H9 (cell line): ENCODE results near the gene TRABD. TPM values are rescaled to one million over a fixed set of nuclear protein-coding genes. Genes with fewer than 3 reads are reported as not detected.

Source experiments
- DNase-seq: peaks from one replicate; pipeline ENCODE4 v3.0.0-alpha.2; 2017
- H2AFZ ChIP-seq: one replicate; pipeline ENCODE4 v1.6.1; 2013; ENCODE audit warnings: mild to moderate bottlenecking, low read length, control low read depth, moderate library complexity
- H2AK5ac ChIP-seq: 2 replicates; pipeline ENCODE4 v1.6.1; 2013; ENCODE audit warnings: low read length, control low read depth, mixed read lengths; ENCODE audit not compliant: insufficient read length
- H2BK120ac ChIP-seq: one replicate; pipeline ENCODE4 v1.6.1; 2013; ENCODE audit warnings: low read depth, mild to moderate bottlenecking, low read length, control low read depth, inconsistent platforms; ENCODE audit not compliant: poor library complexity, severe bottlenecking
- H2BK12ac ChIP-seq: 2 replicates; pipeline ENCODE4 v1.6.1; 2013; ENCODE audit warnings: low read length, control low read depth, mixed read lengths, low read depth; ENCODE audit not compliant: insufficient read length
- H2BK15ac ChIP-seq: 2 replicates; pipeline ENCODE4 v1.6.1; 2013; ENCODE audit warnings: low read depth, low read length, control low read depth
- H2BK20ac ChIP-seq: one replicate; pipeline ENCODE4 v1.6.1; 2013; ENCODE audit warnings: low read depth, mild to moderate bottlenecking, low read length, control low read depth, inconsistent platforms; ENCODE audit not compliant: poor library complexity, severe bottlenecking
- H2BK5ac ChIP-seq: 2 replicates; pipeline ENCODE4 v1.6.1; 2013; ENCODE audit warnings: low read length, control low read depth, mixed read lengths; ENCODE audit not compliant: insufficient read length
- H3K14ac ChIP-seq: 2 replicates; pipeline ENCODE4 v1.6.1; 2013; ENCODE audit warnings: low read length, control low read depth; ENCODE audit not compliant: insufficient read depth
- H3K18ac ChIP-seq: 2 replicates; pipeline ENCODE4 v1.6.1; 2013; ENCODE audit warnings: low read depth, mild to moderate bottlenecking, mixed read lengths, low read length, control low read depth; ENCODE audit not compliant: insufficient read length
- H3K23ac ChIP-seq: 2 replicates; pipeline ENCODE4 v1.6.1; 2013; ENCODE audit warnings: low read length, control low read depth, mixed read lengths, low read depth; ENCODE audit not compliant: insufficient read length
- H3K23me2 ChIP-seq: 2 replicates; pipeline ENCODE4 v1.6.1; 2013; ENCODE audit warnings: low read depth, mild to moderate bottlenecking, mixed read lengths, low read length, control low read depth; ENCODE audit not compliant: insufficient read length, poor library complexity, severe bottlenecking
- H3K27ac ChIP-seq: 2 replicates; pipeline ENCODE4 v1.5.1; 2013; ENCODE audit warnings: low read length, control low read depth, mixed read lengths, low read depth; ENCODE audit not compliant: insufficient read length
- H3K27me3 ChIP-seq: 2 replicates; pipeline ENCODE4 v1.6.1; 2013; ENCODE audit warnings: low read length, control low read depth, inconsistent platforms; ENCODE audit not compliant: insufficient read depth
- H3K4ac ChIP-seq: 2 replicates; pipeline ENCODE4 v1.6.1; 2013; ENCODE audit warnings: low read depth, mild to moderate bottlenecking, control low read depth, inconsistent platforms, low read length, moderate library complexity
- H3K4me1 ChIP-seq: 2 replicates; pipeline ENCODE4 v1.6.1; 2013; ENCODE audit warnings: low read length, control low read depth, inconsistent platforms; ENCODE audit not compliant: insufficient read depth
- H3K4me2 ChIP-seq: 2 replicates; pipeline ENCODE4 v1.6.1; 2013; ENCODE audit warnings: low read length, control low read depth, mixed read lengths; ENCODE audit not compliant: insufficient read length, insufficient read depth
- H3K56ac ChIP-seq: 2 replicates; pipeline ENCODE4 v1.6.1; 2013; ENCODE audit warnings: low read depth, mild to moderate bottlenecking, mixed read lengths, low read length, control low read depth; ENCODE audit not compliant: insufficient read length
- H3K79me1 ChIP-seq: 2 replicates; pipeline ENCODE4 v1.6.1; 2013; ENCODE audit warnings: low read depth, mild to moderate bottlenecking, moderate library complexity, low read length, control low read depth, inconsistent platforms; ENCODE audit not compliant: insufficient read depth, poor library complexity, severe bottlenecking
- H3K79me2 ChIP-seq: 2 replicates; pipeline ENCODE4 v1.6.1; 2013; ENCODE audit warnings: low read length, control low read depth, inconsistent platforms; ENCODE audit not compliant: insufficient read depth
- H3K9ac ChIP-seq: 2 replicates; pipeline ENCODE4 v1.6.1; 2013; ENCODE audit warnings: low read length, control low read depth, mixed read lengths; ENCODE audit not compliant: insufficient read length; ENCODE audit errors: extremely low read depth
- H3K9me3 ChIP-seq: one replicate; pipeline ENCODE4 v1.6.1; 2013; ENCODE audit warnings: low read depth, low read length, inconsistent platforms; ENCODE audit not compliant: control insufficient read depth
- H3T11ph ChIP-seq: one replicate; pipeline ENCODE4 v1.6.1; 2013; ENCODE audit warnings: mild to moderate bottlenecking, low read length, control low read depth, inconsistent platforms
- H4K20me1 ChIP-seq: one replicate; pipeline ENCODE4 v1.6.1; 2013; ENCODE audit not compliant: control insufficient read depth, insufficient read length, insufficient read depth
- H4K5ac ChIP-seq: 2 replicates; pipeline ENCODE4 v1.6.1; 2013; ENCODE audit warnings: low read depth, mild to moderate bottlenecking, mixed read lengths, low read length, control low read depth; ENCODE audit not compliant: insufficient read length
- H4K8ac ChIP-seq: replicated peaks from 2 replicates; pipeline ENCODE4 v1.6.1; 2013; ENCODE audit warnings: low read length, control low read depth, mixed read lengths, low read depth; ENCODE audit not compliant: insufficient read length
- H4K91ac ChIP-seq: 2 replicates; pipeline ENCODE4 v1.6.1; 2013; ENCODE audit warnings: low read depth, mild to moderate bottlenecking, moderate library complexity, mixed read lengths, low read length, control low read depth; ENCODE audit not compliant: insufficient read length
- H3K27ac Mint-ChIP-seq, 3 experiments: 2 replicates in 2 of 3; 3 replicates in 1 of 3; pipeline ENCODE4 v1.8.0; 2020 to 2021; ENCODE audit warnings: mixed read lengths in 3 of 3, mild to moderate bottlenecking in 1 of 3, moderate library complexity in 1 of 3
- H3K27me3 Mint-ChIP-seq: 2 replicates; pipeline ENCODE4 v1.8.0; 2021; ENCODE audit warnings: low read depth, mild to moderate bottlenecking, moderate library complexity, mixed read lengths
- H3K36me3 Mint-ChIP-seq, 3 experiments: 2 replicates in 2 of 3; 3 replicates in 1 of 3; pipeline ENCODE4 v1.8.0; 2020 to 2021; ENCODE audit warnings: low read depth in 3 of 3, mixed read lengths in 3 of 3; ENCODE audit not compliant: insufficient read depth in 1 of 3
- H3K4me1 Mint-ChIP-seq, 2 experiments: 2 replicates each; pipeline ENCODE4 v1.8.0; 2020; ENCODE audit warnings: mixed read lengths in 2 of 2
- H3K4me3 Mint-ChIP-seq, 2 experiments: 2 replicates in 1 of 2; 3 replicates in 1 of 2; pipeline ENCODE4 v1.8.0; 2020 to 2021; ENCODE audit warnings: mild to moderate bottlenecking in 2 of 2, mixed read lengths in 2 of 2, moderate library complexity in 1 of 2
- H3K9me3 Mint-ChIP-seq, 2 experiments: 2 replicates in 1 of 2; 3 replicates in 1 of 2; pipeline ENCODE4 v1.8.0; 2020; ENCODE audit warnings: mild to moderate bottlenecking in 2 of 2, mixed read lengths in 2 of 2, moderate library complexity in 1 of 2
- WGBS: extraction: QIAGEN DNeasy Blood & Tissue Kit; methylation state at CpG from one replicate; pipeline ENCODE4 v1.1.7; 2013; ENCODE audit warnings: missing lambda C conversion rate, low lambda C conversion rate, mixed read lengths; ENCODE audit not compliant: insufficient read length; ENCODE audit errors: extremely low coverage; 5-methylcytosine and 5-hydroxymethylcytosine counted together
- total RNA-seq: library from RNA; stranded (reverse); gene quantifications from 2 replicates; pipeline ENCODE4 v1.2.1, GENCODE V29; 2021
- TF ChIP-seq, protein P1 (sequence below): fragments of 200-600 bp; sonication (generic); conservative IDR thresholded peaks from 3 replicates; pipeline ENCODE4 v1.8.0; 2021; ENCODE audit warnings: antibody characterized with exemption, mild to moderate bottlenecking

TRABD gene
- total RNA-seq, 1 experiment from 2014 or later, result 47.8 TPM

- Histone ChIP-seq H3K4me2 (no peak overlapping the region), H3K23ac (no peak overlapping the region), H3T11ph (no peak overlapping the region), H3K27me3 (no peaks in the 10 kb centered on the region), H3K18ac (no peak overlapping the region), H4K20me1 (no peaks in the 10 kb centered on the region), H2BK5ac (no peak overlapping the region), H2AFZ (no peak overlapping the region), H2BK12ac (no peak overlapping the region), H2BK120ac (no peak overlapping the region), H2BK20ac (no peak overlapping the region), H4K5ac (no peak overlapping the region), H2BK15ac (no peak overlapping the region), H3K14ac (no peak overlapping the region; the same call in 1 of the 2 replicates), H3K9me3 (no peaks in the 10 kb centered on the region), H3K4me1 (no peaks in the 10 kb centered on the region), H3K79me1 (no peaks in the 10 kb centered on the region), H3K79me2 (no peaks in the 10 kb centered on the region), H3K4ac (no peak overlapping the region), H4K91ac (no peak overlapping the region), H3K27ac (no peak overlapping the region), H3K9ac (no peak overlapping the region), H2AK5ac (no peak overlapping the region), H3K23me2 (peaks cover 7% of the 10 kb centered on the region), H4K8ac (no peak overlapping the region), H3K56ac (no peak overlapping the region)
- Mint-ChIP-seq H3K27me3 (no peaks in the 10 kb centered on the region; the same call in 1 of the 2 replicates), H3K9me3 (no peaks in the 10 kb centered on the region; a peak in 2 of 5 replicates), H3K4me1 (peaks cover 5 to 7% of the 10 kb centered on the region in 2 experiments), H3K27ac (no peak overlapping the region), H3K4me3 (no peak overlapping the region), H3K36me3 (peaks cover 0 to 14% (median 4%) of the 10 kb centered on the region in 3 experiments; a peak in 5 of 7 replicates)
- no peak for DNase-seq
- TF ChIP-seq, protein P1, sequence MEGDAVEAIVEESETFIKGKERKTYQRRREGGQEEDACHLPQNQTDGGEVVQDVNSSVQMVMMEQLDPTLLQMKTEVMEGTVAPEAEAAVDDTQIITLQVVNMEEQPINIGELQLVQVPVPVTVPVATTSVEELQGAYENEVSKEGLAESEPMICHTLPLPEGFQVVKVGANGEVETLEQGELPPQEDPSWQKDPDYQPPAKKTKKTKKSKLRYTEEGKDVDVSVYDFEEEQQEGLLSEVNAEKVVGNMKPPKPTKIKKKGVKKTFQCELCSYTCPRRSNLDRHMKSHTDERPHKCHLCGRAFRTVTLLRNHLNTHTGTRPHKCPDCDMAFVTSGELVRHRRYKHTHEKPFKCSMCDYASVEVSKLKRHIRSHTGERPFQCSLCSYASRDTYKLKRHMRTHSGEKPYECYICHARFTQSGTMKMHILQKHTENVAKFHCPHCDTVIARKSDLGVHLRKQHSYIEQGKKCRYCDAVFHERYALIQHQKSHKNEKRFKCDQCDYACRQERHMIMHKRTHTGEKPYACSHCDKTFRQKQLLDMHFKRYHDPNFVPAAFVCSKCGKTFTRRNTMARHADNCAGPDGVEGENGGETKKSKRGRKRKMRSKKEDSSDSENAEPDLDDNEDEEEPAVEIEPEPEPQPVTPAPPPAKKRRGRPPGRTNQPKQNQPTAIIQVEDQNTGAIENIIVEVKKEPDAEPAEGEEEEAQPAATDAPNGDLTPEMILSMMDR, result no peak
- WGBS, result no CpG with 5 or more reads among the region's 39 CpGs
These were observed 5.6 kb upstream of the TRABD start for GRCh38 chr22:50179937-50180726.
